Measurements from ENCODE around the gene PAQR4.
A peak's percentile ranks its signal among the peaks of the same experiment; 100 is the strongest.

PAQR4 gene

DNA sequence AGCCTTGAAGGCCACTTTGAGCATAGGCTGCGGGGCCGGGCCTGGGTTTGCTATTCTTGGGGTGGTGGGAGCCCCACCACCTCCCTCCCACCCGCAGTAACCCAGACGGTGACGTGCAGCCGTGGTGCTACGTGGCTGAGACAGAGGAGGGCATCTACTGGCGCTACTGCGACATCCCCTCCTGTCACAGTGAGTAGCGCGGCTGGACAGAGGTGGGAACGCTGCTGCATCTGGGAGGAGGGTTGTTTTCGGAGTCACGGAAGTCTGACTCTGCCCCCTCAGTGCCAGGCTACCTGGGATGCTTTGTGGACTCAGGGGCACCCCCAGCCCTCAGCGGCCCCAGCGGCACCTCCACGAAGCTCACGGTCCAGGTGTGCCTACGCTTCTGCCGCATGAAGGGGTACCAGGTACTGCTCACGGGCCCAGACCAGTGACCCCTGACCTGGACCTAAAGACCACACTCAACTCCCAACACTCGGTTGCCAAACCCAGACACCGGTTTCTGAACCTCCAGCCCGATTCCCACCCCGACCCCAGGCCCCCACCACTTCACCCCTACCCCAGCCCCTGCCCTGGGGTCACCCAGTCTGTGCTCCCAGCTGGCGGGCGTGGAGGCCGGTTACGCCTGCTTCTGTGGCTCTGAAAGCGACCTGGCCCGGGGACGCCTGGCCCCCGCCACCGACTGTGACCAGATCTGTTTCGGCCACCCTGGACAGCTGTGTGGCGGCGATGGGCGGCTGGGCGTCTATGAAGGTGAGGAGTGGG is 2.9 kb upstream of the PAQR4 start:
- no peak for DNase-seq

DNA sequence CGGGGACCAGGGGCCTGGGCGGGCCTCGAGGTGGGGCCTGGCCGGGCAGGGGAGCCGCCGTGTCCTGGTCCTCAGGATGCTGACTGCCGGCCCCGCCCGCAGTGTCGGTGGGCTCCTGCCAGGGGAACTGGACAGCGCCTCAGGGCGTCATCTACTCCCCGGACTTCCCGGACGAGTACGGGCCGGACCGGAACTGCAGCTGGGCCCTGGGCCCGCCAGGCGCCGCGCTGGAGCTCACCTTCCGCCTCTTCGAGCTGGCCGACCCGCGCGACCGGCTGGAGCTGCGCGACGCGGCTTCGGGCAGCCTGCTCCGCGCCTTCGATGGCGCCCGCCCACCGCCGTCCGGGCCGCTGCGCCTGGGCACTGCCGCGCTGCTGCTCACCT is 2.3 kb upstream of the PAQR4 start:
- DNase-seq = no peak

DNA sequence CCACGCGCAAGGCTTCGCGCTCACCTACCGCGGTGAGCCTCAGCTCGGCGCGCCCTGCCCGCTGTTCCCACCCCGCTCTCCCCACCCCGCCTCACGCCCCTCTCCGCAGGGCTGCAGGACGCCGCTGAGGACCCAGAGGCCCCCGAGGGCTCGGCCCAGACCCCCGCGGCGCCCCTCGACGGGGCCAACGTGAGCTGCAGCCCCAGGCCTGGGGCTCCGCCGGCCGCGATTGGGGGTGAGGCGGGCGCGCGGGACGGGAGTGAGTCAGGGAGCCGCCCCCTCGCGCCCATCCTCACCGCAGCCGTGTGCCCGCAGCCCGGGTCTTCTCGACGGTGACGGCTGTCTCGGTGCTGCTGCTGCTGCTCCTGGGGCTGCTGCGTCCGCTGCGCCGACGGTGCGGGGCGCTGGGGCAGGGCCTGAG is 1.9 kb upstream of the PAQR4 start:
- DNase-seq = no peak

DNA sequence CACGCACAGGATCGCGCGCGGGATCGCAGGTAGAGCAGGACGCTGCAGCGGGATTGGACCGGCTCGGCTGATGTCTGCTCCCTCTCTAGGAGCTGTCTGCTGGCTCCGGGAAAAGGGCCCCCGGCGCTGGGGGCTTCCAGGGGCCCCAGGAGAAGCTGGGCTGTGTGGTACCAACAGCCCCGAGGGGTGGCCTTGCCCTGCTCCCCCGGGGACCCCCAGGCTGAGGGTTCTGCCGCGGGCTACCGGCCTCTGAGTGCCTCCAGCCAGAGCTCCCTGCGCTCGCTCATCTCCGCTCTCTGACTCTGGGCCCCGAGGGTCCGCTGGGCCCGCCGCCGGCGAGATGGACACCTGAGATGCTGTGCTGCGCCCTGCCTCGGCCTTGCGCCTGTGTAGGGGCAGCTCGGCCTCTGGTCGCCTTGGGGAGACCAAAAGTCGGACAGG is 1.4 kb upstream of the PAQR4 start:
- no peak for DNase-seq

DNA sequence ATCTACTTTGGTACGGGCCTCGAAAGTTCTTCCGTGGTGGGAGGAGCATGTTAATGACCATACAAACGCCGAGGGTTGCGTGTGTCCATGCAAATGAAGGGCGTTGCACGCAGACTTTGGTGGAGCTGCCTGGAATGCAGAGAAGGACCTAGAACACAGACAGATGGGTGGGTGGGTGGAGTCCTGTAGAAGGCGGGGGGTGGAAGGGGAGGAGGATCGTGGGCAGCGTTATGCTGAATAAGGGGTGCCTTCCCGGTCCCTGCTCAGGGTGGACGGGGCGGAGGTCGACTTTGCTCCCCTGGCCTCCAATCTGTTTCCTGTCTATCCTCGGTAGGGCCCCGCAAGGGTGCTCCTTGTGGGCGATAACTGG is 795 bp upstream of the PAQR4 start:
- no peak for DNase-seq

DNA sequence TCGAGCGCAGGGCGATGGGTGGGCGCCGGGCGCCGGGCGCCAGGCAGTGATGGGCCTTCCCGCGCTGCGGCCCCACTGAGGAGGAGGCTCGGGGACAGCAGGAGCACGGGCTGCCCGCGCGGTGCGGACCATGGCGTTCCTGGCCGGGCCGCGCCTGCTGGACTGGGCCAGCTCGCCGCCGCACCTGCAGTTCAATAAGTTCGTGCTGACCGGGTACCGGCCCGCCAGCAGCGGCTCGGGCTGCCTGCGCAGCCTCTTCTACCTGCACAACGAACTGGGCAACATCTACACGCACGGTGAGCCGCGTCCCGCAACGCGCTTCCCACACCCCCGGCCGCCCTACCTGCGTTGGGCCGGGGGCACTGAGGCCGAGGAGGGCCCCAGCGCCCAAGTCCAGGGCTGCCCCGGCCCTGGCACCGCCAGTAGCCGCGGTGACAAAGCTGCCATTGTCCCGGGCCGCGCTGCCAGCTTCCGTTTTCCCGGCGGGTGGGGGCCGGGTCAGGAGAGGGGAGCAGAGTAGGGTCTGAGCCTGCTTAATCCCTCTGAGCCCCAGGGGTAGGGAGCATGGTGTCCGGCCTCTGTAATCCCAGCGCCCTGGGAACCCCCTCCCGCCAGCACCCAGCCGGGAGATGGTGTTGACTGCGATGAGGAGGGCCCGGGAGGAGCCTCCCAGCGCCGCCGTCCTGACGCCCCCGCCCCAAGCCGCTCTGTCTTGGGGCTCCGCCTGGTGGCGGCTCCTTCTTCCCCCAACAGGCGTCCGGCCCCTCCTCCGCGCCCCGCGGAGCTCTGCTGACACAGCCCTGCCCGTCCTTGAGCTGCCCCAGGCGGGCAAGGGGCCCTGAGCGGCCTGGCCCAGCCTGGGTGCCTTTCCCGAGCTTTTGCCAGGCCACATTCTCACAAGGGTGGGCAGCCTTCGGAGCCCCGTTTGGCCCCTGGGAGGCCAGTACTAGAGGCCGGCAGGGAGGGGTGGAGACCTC is 685 bp downstream of the PAQR4 start:
- peak; percentile 87 for DNase-seq

DNA sequence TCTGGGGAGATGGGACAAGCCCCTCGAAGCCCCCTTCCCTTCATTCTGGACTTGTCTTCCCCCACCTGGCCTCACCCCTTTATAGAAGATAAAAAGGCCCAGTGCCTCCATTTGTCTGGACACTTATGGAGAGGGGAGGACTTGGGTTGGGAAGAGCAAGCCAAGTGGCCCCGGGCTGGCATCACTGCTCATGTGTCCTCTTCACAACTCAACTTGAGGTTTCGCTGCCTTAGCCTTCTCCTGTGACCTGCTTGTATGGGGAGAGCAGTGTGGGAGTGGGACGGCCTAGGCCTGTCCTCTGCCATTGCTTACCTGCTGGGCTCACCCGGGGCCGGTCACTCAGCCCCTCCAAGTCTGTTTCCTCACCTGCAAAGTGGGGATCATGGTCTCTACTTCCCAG is 1.4 kb downstream of the PAQR4 start:
- DNase-seq = no peak

DNA sequence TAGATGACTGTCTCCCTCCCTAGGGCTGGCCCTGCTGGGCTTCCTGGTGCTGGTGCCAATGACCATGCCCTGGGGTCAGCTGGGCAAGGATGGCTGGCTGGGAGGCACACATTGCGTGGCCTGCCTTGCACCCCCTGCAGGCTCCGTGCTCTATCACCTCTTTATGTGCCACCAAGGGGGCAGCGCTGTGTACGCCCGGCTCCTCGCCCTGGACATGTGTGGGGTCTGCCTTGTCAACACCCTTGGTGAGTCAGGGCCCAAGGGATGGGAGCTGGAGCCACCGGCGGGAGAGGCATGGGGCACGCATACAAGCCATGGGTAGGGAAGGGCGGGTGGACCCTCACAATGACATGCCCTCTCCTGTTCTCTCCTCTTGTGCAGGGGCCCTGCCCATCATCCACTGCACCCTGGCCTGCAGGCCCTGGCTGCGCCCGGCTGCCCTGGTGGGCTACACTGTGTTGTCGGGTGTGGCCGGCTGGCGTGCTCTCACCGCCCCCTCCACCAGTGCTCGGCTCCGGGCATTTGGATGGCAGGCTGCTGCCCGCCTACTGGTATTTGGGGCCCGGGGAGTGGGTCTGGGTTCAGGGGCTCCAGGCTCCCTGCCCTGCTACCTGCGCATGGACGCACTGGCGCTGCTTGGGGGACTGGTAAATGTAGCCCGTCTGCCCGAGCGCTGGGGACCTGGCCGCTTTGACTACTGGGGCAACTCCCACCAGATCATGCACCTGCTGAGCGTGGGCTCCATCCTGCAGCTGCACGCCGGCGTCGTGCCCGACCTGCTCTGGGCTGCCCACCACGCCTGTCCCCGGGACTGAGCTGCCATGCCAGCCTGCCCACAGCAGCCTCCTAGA is 2.2 kb downstream of the PAQR4 start:
- DNase-seq = no peak

DNA sequence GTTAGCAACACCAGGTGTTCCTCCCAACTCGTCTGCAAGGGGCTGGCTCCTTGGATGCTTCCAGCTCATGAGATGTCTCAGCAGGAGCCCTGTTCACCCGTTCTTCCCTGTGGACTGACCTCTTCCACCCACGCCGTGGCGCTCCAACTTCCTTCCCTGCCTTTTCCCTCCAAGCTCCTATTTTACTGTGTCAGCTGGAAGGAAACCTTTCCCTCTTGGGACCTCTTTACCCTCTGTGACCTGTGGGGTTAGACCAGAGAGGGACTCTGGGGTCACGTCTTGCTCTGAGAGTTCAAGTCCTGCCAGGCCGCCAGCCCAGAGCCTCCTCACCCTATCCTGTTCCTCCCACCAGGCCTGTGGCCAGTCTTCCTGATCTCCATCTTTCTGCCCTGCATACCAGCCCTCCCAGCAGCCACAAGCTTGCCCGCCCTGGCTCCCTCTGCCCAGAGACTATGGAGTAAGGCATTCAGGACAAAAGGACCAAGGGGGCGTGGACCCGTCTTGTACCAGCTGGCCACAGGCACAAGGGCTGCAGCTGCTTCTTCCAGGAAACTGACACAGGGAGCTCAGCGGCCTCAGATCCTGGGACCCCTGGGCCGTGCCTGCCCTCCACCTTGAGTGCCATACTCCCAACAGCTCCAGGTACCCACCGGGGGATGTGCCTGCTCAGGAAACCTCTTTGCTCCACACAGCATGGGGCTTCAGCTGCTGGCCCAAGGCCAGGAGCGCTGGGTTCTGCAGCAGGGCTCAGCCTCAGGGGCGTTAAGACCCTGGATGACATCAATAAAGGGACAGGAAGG is 3.0 kb downstream of the PAQR4 start:
- DNase-seq = no peak

DNA sequence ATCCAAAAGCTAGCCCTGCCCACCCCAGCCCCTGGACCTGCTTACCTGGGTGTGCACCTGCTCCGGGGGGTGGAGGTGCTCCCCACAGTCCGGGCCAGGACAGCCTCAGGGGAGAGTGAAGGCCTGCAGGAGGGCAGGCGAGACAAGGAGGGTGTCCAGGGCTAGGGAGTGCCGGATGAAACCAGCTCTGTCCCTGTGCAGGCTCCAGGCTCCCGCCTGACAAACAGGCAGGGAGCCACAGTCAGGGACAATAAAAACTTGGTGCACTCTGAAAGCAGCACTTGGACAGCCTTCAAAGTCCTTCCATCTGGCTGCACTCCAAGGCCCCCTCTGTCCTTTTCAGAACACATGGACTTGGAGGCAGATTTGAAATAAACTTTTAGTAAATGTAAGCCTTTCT is 3.9 kb downstream of the PAQR4 start:
- no peak for DNase-seq

DNA sequence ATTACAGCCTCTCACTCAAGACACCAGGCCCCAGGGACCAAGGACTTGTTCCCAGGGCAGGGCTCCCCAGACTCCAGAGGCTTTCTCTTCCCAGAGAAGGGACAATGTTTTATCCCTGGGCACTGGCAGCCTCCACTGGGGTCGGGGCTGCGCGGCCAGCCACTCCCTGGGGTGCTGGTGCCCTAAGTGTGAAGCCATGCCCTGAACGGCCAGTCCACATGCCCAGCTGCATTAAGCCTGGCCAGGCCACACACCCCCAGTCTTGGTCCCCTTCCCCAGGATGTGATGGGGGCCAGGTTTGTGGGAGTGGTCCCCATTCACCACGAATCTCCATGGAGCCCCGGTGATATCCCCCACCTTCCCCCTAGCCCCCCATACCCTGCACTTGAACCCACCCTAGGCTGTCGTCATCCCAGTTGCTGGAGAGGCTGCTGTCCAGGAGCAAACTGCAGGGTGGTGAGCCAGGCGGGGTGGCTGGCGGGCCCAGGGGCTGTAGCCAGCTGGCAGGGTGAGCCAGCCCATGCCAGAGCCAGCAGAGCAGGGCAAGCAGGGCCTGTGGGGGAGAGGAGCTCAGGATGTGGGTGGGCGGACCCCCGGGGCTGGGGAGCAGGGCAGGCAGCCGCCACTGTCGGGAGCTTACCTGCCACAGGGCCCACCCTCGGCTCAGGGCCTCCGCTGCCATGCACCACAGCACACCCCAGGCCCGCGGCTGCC is 4.6 kb downstream of the PAQR4 start:
- DNase-seq = no peak

DNA sequence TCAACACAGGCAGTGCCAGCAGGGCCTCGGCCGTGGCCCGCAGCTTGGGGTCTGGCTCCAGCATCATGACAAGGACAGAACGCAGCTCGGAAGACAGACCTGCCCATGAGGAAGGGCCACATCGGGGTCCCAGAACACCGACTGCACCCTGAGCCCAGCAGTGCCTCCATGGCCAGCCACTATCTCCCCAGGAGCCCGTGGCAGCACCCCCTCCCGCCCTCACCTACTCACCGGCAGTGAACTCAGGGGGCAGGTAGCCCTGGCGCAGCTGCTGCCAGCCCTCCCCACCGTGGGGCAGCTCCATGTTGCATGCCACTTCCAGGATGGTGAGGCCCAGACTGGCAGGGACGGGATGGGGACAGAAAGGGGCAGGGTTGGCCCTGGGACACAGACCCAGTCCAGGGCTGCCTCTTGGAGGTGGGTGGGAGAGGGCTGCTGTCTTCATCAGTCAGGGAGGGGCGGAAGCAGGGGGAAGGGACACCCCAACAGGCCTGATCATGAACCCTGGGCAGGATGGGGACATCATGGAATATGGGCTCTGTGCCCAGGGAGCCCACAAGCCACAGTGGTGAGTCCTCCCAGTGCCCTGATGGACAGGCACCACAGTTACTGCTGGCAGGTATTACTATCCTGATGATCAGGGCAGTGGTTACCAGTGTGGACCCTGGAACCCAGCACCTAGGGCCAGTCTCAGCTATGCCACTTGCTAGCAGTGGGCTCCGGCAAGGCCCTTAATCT is 5.3 kb downstream of the PAQR4 start:
- DNase-seq = no peak

DNA sequence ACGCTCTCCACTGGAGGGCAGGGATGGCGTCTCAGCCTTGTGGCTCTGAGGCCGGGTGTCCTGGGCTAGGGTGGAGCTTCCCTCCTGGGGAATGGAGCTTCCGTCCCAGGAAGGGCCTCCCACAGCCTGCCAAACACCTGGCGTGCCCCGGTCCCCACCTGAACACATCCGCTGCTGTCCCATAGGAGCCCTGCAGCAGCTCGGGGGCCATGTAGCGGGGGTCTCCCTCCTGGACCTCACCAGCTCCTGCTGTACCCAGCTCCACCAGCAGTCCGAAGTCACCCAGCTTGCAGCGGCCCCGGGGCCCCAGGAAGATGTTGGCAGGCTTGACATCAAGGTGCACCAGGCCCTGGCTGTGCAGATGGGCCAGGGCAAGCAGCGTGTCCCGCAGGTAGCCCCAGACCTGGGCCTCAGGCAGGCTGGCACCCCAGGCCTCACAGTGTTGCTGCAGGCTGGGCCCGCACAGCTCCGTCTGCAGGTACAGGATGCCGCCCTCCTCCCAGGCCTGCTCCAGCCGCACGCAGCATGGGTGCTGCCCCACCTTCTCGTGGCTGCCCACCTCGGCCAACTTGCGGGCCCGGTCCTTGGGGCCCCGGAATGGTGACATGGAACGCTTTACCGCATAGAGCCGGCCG is 6.1 kb downstream of the PAQR4 start:
- DNase-seq = no peak

DNA sequence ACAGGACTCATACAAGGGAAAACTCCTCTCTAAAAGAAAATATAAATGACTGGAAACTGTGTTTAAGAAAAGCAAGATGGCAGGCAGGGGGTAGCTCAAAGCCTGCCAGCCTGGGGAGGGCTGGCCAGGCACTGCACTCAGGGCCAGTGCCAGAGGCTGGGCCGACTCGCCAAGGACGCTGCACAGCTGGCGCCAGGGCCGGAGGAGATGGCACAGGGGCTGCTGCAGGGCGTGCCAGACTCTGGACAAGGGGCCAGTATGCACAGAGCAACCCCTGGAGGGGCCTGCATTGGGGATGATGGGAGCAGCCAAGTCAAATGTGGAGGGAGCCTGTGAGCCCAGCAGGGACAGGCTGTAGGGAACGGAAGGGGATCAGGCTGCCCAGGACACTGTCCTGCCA is 7.1 kb downstream of the PAQR4 start:
- no peak for DNase-seq

DNA sequence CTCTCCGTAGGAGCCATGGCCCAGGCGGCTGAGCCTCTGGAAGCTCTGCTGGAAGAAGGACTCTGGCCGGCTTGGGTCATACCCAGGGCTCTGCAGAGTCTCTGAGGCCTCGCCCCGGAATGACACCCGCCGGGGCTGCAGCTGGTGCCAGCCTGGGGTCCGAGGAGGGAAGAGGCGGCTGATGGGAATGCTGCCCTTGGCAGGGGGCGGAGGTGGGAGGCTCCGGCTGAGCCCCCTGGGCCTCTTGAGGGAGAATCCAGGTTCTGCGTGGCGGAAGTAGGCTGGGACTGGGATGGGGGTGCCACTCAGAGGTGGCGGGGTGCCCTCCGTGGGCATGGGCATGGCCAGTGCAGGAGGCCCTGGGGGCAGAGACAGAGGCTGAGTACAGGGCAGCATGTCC is 7.5 kb downstream of the PAQR4 start:
- no peak for DNase-seq

DNA sequence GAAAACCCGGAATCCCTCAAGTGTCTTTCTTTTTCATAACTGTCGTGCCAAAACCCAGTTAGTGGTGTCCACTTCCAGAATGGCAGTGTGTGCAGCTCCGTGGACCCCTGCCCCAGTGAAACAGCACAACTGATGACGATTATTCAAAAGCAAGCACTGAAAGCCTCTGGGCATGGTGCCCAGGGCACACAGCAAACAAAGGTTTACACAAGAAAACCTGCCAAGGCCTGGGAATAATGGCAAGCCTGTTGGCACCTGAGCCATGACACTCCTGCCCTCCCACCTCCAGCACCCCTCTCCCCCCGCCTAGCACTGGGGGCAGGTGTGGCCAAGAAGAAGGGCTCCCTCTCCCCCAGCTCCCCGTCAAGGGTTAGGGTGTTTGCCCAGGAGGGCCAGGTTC is 8.3 kb downstream of the PAQR4 start:
- no peak for DNase-seq

DNA sequence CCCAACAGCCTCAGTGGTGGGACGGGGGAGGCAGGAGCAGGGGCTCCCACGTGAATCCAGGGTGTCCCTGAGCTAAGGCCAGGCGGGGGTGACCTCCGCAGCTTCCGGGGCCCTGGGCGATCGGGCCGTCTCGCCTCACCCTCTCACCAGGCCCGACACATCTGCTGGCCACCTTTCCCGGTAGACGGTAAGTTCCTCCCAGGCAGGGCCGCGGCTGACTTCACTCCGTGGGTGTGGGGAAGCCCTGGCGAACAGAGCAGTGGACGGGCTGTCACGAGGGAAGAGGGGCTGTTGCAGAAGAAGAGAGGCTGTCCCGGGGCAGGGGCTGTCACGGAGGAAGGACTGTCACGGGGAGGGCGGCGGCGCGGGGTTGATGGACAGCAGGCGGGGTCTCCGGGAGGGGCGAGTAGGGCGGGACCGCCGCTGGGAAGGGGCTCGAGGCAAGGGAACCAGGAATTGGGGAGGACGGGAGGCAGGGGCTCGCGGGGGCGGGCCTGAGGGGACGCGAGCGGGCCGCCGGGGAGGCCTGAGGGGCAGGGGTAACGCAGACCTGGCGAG is 10.6 kb downstream of the PAQR4 start:
- no peak for DNase-seq

DNA sequence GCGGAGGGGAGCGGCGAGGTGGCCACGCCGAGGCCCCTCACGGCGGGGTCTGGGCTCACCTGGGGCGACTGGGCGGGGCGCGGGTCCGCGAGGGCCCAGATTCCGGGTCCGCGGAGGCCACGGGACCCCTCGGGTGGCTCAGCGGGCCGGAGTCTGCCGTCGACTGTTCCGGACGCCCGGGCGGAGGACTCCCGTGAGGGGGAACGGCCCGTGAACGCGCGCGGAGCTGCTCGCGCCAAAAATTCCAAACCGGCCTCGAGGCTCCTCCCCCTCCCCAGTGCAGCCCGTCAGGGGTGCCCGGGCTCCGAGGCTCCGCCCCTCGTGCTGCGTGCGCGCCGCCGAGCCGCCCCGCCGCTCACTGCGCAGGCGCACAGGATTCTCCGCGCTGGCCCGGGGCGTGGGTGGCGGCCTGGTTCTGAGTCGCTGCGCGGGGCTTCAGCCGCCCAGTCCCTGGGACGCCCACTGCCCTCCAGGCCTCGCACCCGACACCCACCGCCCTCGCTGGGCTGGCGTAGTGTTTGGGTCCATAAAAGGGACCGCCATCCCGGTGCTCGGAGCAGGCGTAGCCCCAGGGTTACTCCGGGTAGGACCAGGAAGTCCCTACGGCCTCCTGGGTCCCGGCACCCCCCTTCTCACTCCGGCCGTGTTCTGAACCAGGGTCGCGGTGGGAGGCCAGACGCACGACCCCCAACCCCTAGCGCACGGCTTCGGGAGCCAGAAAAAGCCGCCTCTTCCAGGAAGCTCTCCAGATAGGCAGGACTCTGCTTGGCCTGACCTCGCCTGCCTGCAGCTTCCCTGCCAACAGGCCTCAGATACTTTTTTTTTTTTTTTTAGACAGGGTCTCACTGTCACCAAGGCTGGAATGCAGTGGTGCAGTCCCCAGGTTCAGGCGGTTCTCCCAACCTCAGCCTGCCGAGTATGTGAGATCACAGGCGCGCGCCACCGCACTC is 11.4 kb downstream of the PAQR4 start, which contains the start of gene PKMYT1:
Gene PKMYT1 (minus strand): TSS at position 220 of the 950 bp plus-strand sequence. CDS start 789 bp downstream, outside the sequence.
- DNase-seq = peak; percentile 99

All from activated CD8-positive, alpha-beta memory T cell treated with anti-CD3 and anti-CD28 coated beads for 24 hours (primary cell).